Endodermal cell (in vitro differentiated cells): Measurements from ENCODE around the gene KLRB1. TPM values are rescaled to one million over a fixed set of nuclear protein-coding genes. Genes with fewer than 3 reads are reported as not detected.
"Not testable (repeated sequence)": the region's sequence is repeated elsewhere in the genome, so short reads cannot be mapped to it uniquely, and the experiment has no call there.

ENCODE experiments used
- DNase-seq: peaks from one replicate; pipeline ENCODE4 v3.0.0-alpha.2; 2017
- H3K27ac ChIP-seq: 2 replicates; pipeline ENCODE4 v1.5.1; 2013; ENCODE audit warnings: mild to moderate bottlenecking, low read depth, low read length, moderate library complexity
- H3K27me3 ChIP-seq: 2 replicates; pipeline ENCODE4 v1.6.1; 2013; ENCODE audit warnings: mild to moderate bottlenecking, low read length, moderate library complexity; ENCODE audit not compliant: insufficient read depth, control insufficient read depth, poor library complexity, severe bottlenecking
- H3K36me3 ChIP-seq: 2 replicates; pipeline ENCODE4 v1.7.0; 2013; ENCODE audit warnings: mild to moderate bottlenecking, low read length, moderate library complexity; ENCODE audit not compliant: control insufficient read depth, insufficient read depth
- H3K4me1 ChIP-seq: one replicate; pipeline ENCODE4 v1.7.0; 2013; ENCODE audit warnings: low read length; ENCODE audit not compliant: control insufficient read depth, insufficient read depth
- H3K4me3 ChIP-seq: 2 replicates; pipeline ENCODE4 v1.5.1; 2013; ENCODE audit warnings: mild to moderate bottlenecking, low read length, moderate library complexity
- H3K9ac ChIP-seq: 2 replicates; pipeline ENCODE4 v1.6.1; 2013; ENCODE audit warnings: mild to moderate bottlenecking, low read length, moderate library complexity; ENCODE audit not compliant: poor library complexity, severe bottlenecking; ENCODE audit errors: extremely low read depth
- H3K9me3 ChIP-seq: 2 replicates; pipeline ENCODE4 v1.6.1; 2013; ENCODE audit warnings: mild to moderate bottlenecking, low read length, moderate library complexity; ENCODE audit not compliant: control insufficient read depth
- H3K27ac Mint-ChIP-seq: 2 replicates; pipeline ENCODE4 v1.8.0; 2020; ENCODE audit warnings: mixed read lengths
- H3K27me3 Mint-ChIP-seq: 2 replicates; pipeline ENCODE4 v1.8.0; 2021; ENCODE audit warnings: mild to moderate bottlenecking, mixed read lengths; ENCODE audit not compliant: insufficient read depth
- H3K36me3 Mint-ChIP-seq: 2 replicates; pipeline ENCODE4 v1.8.0; 2020; ENCODE audit warnings: low read depth, mixed read lengths
- H3K4me1 Mint-ChIP-seq: 2 replicates; pipeline ENCODE4 v1.8.0; 2020; ENCODE audit warnings: mixed read lengths
- H3K4me3 Mint-ChIP-seq: 2 replicates; pipeline ENCODE4 v1.8.0; 2020; ENCODE audit warnings: mild to moderate bottlenecking, moderate library complexity, mixed read lengths
- H3K9me3 Mint-ChIP-seq: 2 replicates; pipeline ENCODE4 v1.8.0; 2020; ENCODE audit warnings: mild to moderate bottlenecking, mixed read lengths
- WGBS, 2 experiments: methylation state at CpG; one replicate each; pipeline versions ENCODE4 v1.1.5 to v1.1.7; 2013; ENCODE audit warnings: missing lambda C conversion rate in 2 of 2, mixed read lengths in 1 of 2; ENCODE audit not compliant: insufficient coverage in 1 of 2, insufficient read length in 1 of 2; 5-methylcytosine and 5-hydroxymethylcytosine counted together
- total RNA-seq, 2 donors: library from RNA; stranded (reverse); fragmentation: NEBNext Ultra II Directional in 1 of 2; extraction: Animal tissue kit (Norgen Biotek cat#: 25700) in 1 of 2; gene quantifications; 2 replicates in 1 of 2; 3 replicates in 1 of 2; pipeline ENCODE4 v1.2.1, GENCODE V29; 2021

Gene KLRB1
- total RNA-seq, 2 donors from 2014 or later = not detected

DNA sequence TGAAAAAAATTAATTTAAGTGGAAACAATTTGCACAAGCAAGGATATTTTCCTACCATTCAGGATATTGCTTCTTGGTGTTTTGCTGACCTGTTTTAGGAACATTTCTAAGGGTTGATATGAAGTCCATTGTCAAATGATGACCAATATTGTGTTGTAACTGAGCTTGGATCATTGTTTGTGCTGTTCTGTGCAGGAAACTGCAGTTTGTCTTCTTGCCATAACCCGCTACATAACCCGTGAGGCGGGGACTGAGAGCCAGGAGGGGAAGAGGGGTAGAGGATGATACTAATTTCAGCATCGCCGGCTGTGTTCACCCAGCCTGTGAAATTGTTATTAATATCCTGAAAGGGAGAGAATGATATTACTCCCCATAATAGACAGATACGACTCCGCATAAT lies 41.6 kb downstream of the KLRB1 start:
- DNase-seq, H3K9me3 ChIP-seq, H3K27ac ChIP-seq, H3K27ac Mint-ChIP-seq, H3K4me1 Mint-ChIP-seq, H3K9ac ChIP-seq, H3K27me3 ChIP-seq, H3K4me3 ChIP-seq, H3K4me1 ChIP-seq, H3K9me3 Mint-ChIP-seq, H3K27me3 Mint-ChIP-seq, H3K36me3 Mint-ChIP-seq, H3K36me3 ChIP-seq, H3K4me3 Mint-ChIP-seq: not testable (repeated sequence)
- WGBS, 2 experiments = 97% methylated on average over 4 of the region's 7 CpGs; no CpG with 5 or more reads in 1 of the 2 experiments

DNA sequence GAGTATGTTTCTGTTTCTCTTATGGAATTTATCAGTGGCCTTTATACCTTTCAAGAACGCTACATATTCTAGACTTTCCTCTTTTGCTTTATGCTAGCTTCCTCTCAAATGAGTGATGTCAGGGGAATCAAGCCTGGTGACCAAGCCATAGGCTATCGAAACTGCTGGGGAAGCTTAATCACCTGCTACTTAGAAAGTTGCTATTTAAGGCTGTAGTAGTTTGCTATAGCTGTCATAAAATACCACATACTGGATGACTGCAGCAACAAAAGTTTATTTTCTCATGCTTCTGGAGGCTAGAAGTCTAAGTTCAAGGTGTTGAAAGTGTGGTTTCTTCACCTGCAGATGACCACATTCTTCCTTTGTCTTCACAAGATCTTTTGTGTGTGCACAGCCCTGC lies 43.3 kb downstream of the KLRB1 start:
- H3K4me1 ChIP-seq, H3K4me1 Mint-ChIP-seq, H3K27me3 Mint-ChIP-seq, H3K9me3 Mint-ChIP-seq, H3K36me3 ChIP-seq, H3K27ac ChIP-seq, H3K36me3 Mint-ChIP-seq, H3K9me3 ChIP-seq, H3K4me3 Mint-ChIP-seq, DNase-seq, H3K4me3 ChIP-seq, H3K9ac ChIP-seq, H3K27ac Mint-ChIP-seq, H3K27me3 ChIP-seq: not testable (repeated sequence)
- 100% methylated on average over 1 of the region's 2 CpGs for WGBS, 2 experiments

DNA sequence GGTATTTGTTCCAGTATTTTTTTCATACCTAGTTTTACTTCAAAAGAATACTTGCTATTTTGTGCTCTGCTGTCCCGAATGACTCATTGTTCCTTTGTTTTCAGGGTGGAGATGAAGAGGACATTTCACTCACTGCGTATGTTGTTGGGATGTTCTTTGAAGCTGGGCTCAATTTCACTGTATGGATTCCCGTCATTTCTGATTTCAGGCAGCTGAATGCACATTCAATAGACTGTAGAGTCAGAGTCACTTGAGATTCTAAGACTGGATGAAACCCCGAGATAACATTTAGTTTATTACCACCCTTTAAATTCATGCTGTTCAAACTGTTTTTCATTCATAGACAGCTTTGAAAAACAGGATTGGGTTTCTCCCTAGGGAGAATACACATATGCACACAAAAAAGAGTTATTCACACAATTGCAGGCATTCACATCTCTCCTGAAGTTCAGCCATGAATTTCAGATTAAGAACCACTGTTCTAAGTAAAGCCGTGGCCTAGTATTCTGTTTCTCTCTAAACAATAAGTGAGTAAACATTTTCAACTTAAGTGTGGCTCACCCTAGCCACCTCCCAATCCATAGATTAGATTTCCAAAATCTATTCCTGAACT lies 44.8 kb downstream of the KLRB1 start:
- H3K36me3 Mint-ChIP-seq, H3K27me3 Mint-ChIP-seq, H3K27ac ChIP-seq, H3K9me3 ChIP-seq, DNase-seq, H3K9me3 Mint-ChIP-seq, H3K27me3 ChIP-seq, H3K4me1 Mint-ChIP-seq, H3K4me3 ChIP-seq, H3K9ac ChIP-seq, H3K36me3 ChIP-seq, H3K4me3 Mint-ChIP-seq, H3K27ac Mint-ChIP-seq, H3K4me1 ChIP-seq: not testable (repeated sequence)
- 92% methylated on average over 2 of the region's 5 CpGs; no CpG with 5 or more reads in 1 of the 2 experiments for WGBS, 2 experiments

DNA sequence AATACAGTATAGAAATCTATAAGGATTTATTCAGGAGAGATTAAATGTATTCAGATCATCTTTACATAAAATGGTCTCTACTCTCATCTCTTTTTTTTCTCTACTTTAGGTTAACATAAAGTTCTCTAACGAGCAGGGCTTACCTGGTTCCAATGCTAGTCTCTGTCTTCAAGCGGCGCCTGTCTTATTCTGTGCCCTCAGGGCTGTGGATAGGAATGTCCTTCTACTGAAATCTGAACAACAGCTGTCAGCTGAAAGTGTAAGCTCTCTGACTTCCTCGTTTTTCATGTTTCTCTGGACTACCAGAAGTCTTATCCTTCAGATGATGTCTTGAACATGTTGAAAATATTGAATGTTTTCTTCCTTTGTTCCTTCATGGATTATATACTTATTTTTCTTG lies 62.2 kb downstream of the KLRB1 start:
- not testable (repeated sequence) for H3K4me1 Mint-ChIP-seq, H3K27ac Mint-ChIP-seq, H3K4me3 ChIP-seq, H3K9me3 Mint-ChIP-seq, H3K27me3 ChIP-seq, H3K27me3 Mint-ChIP-seq, H3K27ac ChIP-seq, DNase-seq, H3K4me3 Mint-ChIP-seq, H3K36me3 ChIP-seq, H3K9me3 ChIP-seq, H3K4me1 ChIP-seq, H3K36me3 Mint-ChIP-seq, H3K9ac ChIP-seq
- 95% methylated on average over 3 of the region's 4 CpGs; no CpG with 5 or more reads in 1 of the 2 experiments for WGBS, 2 experiments

Other genes starting within 250 kb of the KLRB1 start
- 10 to 100 TPM; 19.3 to 21.5 TPM for gene CLEC2D, start 61.8 kb upstream of the KLRB1 start, total RNA-seq
- gene CLECL1, start 125.2 kb upstream of the KLRB1 start, total RNA-seq = not detected
- gene CD69, start 153.0 kb upstream of the KLRB1 start, total RNA-seq = not detected
- not detected for gene KLRF1, start 219.6 kb upstream of the KLRB1 start, total RNA-seq